ENCODE measurements around the gene PBXIP1.

The PBXIP1 gene

GRCh38 chr1:154945160-154945961 lies 10.5 kb downstream of the PBXIP1 start:
- TF ChIP-seq REST (IDR thresholded peaks at IDR 0.05; ENCODE audit: insufficient read depth in 1 of 2, low read depth in 2 of 2, low read length in 2 of 2) (no peak), SIN3A (IDR thresholded peaks at IDR 0.05; ENCODE audit: borderline replicate concordance, insufficient read depth, low read length) (no peak), FOXP2 (optimal IDR thresholded peaks at IDR 0.05; ENCODE audit: borderline replicate concordance, extremely low read depth, extremely low read length, insufficient read depth) (no peak)

- TF ChIP-seq SIN3A (IDR thresholded peaks at IDR 0.05; ENCODE audit: borderline replicate concordance, insufficient read depth, low read length) (no peak), POLR2AphosphoS5 (IDR thresholded peaks at IDR 0.05; ENCODE audit: low read depth, low read length) (no peak), FOXP2 (optimal IDR thresholded peaks at IDR 0.05; ENCODE audit: borderline replicate concordance, extremely low read depth, extremely low read length, insufficient read depth) (no peak), REST (IDR thresholded peaks at IDR 0.05; ENCODE audit: insufficient read depth in 1 of 2, low read depth in 2 of 2, low read length in 2 of 2) (no peak)
Observed at GRCh38 chr1:154944401-154945159, 11.3 kb downstream of the PBXIP1 start.

GRCh38 chr1:154943649-154944400 lies 12.1 kb downstream of the PBXIP1 start:
- TF ChIP-seq TAF1 (IDR thresholded peaks at IDR 0.05; ENCODE audit: borderline replicate concordance, insufficient read depth, low read length) (no peak), FOXP2 (optimal IDR thresholded peaks at IDR 0.05; ENCODE audit: borderline replicate concordance, extremely low read depth, extremely low read length, insufficient read depth) (no peak), REST (IDR thresholded peaks at IDR 0.05; ENCODE audit: insufficient read depth in 1 of 2, low read depth in 2 of 2, low read length in 2 of 2) (no peak), POLR2AphosphoS5 (IDR thresholded peaks at IDR 0.05; ENCODE audit: low read depth, low read length) (no peak), SIN3A (IDR thresholded peaks at IDR 0.05; ENCODE audit: borderline replicate concordance, insufficient read depth, low read length) (no peak)

GRCh38 chr1:154941333-154942013 lies 14.4 kb downstream of the PBXIP1 start:
- TF ChIP-seq TAF1 (IDR thresholded peaks at IDR 0.05; ENCODE audit: borderline replicate concordance, insufficient read depth, low read length) (no peak), FOXP2 (optimal IDR thresholded peaks at IDR 0.05; ENCODE audit: borderline replicate concordance, extremely low read depth, extremely low read length, insufficient read depth) (no peak)

- TF ChIP-seq REST (IDR thresholded peaks at IDR 0.05; ENCODE audit: insufficient read depth in 1 of 2, low read depth in 2 of 2, low read length in 2 of 2) (no peak), POLR2AphosphoS5 (IDR thresholded peaks at IDR 0.05; ENCODE audit: low read depth, low read length) (no peak), FOXP2 (optimal IDR thresholded peaks at IDR 0.05; ENCODE audit: borderline replicate concordance, extremely low read depth, extremely low read length, insufficient read depth) (no peak), TAF1 (IDR thresholded peaks at IDR 0.05; ENCODE audit: borderline replicate concordance, insufficient read depth, low read length) (no peak), SIN3A (IDR thresholded peaks at IDR 0.05; ENCODE audit: borderline replicate concordance, insufficient read depth, low read length) (no peak)
Observed at GRCh38 chr1:154940651-154941194, 15.2 kb downstream of the PBXIP1 start.
